Tibial nerve (tissue), 4 donors: ENCODE results near the gene CD7.

Source experiments
- EP300 ChIP-seq, 2 donors: sonication (generic); formaldehyde crosslinking; IDR thresholded peaks; one replicate each; pipeline ENCODE4 v1.6.1; 2017; ENCODE audit warnings: antibody characterized with exemption in 2 of 2, mild to moderate bottlenecking in 1 of 2
- POLR2A ChIP-seq, 2 donors: fragments of 450-650 bp; IDR thresholded peaks; one replicate each; pipeline ENCODE4 v1.6.1; 2017; ENCODE audit warnings: antibody characterized with exemption in 2 of 2, mild to moderate bottlenecking in 2 of 2, moderate library complexity in 2 of 2
- TF ChIP-seq, protein P1 (sequence below), 5 experiments: fragments of 200-600 bp in 3 of 5; fragments of 450-650 bp in 2 of 5; sonication (generic) in 3 of 5; IDR thresholded peaks; one replicate each; pipeline ENCODE4 v1.5.1; 2016 to 2019; ENCODE audit warnings: antibody characterized with exemption in 5 of 5, mild to moderate bottlenecking in 3 of 5, moderate library complexity in 2 of 5

DNA sequence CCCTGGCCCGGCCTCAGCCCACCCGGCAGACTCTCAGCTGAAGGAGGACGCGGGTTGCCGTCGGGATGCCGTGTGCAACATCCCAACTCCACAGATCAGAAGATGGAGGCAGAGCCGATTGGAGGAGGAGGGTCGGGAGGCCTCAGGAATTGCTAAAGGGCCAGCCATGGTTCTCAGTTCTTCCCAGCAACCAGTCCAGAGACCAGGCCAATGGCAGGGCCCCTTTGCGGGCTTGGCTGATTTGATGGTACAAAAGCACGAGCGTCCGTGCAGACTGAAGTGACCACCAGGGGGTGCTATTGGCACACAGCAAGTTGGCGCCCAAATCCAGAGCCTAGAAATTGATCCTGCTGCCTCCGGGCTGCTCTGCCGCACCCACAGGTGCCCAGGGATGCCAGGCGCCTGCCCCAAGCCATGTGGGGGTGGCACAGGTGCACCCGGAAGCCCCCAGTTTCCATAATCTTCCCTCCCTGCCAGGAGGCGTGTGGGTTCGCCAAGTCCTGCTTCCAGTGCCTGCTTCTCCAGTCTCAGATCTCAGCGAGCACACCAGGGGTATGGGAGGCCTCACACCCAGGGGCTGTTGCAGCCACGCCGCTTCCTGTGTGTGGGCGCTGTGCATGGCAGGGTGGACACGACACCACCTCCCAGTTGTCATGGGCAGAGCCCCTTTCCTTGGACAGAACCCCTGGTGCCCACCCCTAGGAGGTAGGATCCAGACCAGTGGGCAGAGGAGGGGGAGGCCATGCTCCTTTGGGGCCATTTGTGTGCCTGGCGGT, 34.5 kb upstream of the CD7 start:
- TF ChIP-seq POLR2A (IDR thresholded peaks at IDR 0.05) = no peak
- TF ChIP-seq, protein P1, sequence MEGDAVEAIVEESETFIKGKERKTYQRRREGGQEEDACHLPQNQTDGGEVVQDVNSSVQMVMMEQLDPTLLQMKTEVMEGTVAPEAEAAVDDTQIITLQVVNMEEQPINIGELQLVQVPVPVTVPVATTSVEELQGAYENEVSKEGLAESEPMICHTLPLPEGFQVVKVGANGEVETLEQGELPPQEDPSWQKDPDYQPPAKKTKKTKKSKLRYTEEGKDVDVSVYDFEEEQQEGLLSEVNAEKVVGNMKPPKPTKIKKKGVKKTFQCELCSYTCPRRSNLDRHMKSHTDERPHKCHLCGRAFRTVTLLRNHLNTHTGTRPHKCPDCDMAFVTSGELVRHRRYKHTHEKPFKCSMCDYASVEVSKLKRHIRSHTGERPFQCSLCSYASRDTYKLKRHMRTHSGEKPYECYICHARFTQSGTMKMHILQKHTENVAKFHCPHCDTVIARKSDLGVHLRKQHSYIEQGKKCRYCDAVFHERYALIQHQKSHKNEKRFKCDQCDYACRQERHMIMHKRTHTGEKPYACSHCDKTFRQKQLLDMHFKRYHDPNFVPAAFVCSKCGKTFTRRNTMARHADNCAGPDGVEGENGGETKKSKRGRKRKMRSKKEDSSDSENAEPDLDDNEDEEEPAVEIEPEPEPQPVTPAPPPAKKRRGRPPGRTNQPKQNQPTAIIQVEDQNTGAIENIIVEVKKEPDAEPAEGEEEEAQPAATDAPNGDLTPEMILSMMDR (IDR thresholded peaks at IDR 0.05) = peak; percentile 92 to 97 (median 96)
- no peak for TF ChIP-seq EP300 (IDR thresholded peaks at IDR 0.05)
